ENCODE measurements around the gene MAG.

DNA sequence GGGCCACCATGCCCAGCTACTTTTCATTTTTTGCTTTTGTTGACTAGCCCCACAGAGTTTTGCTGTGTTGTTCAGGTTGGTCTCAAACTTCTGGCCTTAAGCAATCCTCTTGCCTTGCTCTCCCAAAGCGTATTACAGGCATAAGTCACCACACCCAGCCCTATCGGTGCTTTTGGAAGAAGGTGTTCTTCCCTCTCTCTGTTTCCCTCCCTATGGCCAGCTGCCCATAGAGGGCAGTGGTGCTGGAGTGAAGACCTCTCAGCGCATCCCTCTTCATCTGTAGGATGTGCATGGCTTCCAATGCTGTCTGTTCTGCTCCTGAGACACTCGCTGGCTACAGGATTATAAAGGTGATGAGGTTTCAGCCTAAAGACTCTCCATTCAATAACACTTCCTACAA lies 35.7 kb downstream of the MAG start:
- TF ChIP-seq, protein P1, sequence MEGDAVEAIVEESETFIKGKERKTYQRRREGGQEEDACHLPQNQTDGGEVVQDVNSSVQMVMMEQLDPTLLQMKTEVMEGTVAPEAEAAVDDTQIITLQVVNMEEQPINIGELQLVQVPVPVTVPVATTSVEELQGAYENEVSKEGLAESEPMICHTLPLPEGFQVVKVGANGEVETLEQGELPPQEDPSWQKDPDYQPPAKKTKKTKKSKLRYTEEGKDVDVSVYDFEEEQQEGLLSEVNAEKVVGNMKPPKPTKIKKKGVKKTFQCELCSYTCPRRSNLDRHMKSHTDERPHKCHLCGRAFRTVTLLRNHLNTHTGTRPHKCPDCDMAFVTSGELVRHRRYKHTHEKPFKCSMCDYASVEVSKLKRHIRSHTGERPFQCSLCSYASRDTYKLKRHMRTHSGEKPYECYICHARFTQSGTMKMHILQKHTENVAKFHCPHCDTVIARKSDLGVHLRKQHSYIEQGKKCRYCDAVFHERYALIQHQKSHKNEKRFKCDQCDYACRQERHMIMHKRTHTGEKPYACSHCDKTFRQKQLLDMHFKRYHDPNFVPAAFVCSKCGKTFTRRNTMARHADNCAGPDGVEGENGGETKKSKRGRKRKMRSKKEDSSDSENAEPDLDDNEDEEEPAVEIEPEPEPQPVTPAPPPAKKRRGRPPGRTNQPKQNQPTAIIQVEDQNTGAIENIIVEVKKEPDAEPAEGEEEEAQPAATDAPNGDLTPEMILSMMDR (IDR thresholded peaks at IDR 0.05; ENCODE audit: low read length) = peak; percentile 48; the same call in 1 of the 2 replicates
- no peak for TF ChIP-seq EZH2 (IDR thresholded peaks at IDR 0.05; ENCODE audit: borderline replicate concordance, low read length)

All from OCI-LY1 (cell line).